Fibroblast of skin of right biceps (primary cell): ENCODE measurements around the gene SLC2A4RG.

Experiments
- DNase-seq: peaks from one replicate; pipeline ENCODE4 v3.0.0-alpha.2; 2013

The SLC2A4RG gene, protein sequence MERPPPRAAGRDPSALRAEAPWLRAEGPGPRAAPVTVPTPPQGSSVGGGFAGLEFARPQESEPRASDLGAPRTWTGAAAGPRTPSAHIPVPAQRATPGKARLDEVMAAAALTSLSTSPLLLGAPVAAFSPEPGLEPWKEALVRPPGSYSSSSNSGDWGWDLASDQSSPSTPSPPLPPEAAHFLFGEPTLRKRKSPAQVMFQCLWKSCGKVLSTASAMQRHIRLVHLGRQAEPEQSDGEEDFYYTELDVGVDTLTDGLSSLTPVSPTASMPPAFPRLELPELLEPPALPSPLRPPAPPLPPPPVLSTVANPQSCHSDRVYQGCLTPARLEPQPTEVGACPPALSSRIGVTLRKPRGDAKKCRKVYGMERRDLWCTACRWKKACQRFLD

DNA sequence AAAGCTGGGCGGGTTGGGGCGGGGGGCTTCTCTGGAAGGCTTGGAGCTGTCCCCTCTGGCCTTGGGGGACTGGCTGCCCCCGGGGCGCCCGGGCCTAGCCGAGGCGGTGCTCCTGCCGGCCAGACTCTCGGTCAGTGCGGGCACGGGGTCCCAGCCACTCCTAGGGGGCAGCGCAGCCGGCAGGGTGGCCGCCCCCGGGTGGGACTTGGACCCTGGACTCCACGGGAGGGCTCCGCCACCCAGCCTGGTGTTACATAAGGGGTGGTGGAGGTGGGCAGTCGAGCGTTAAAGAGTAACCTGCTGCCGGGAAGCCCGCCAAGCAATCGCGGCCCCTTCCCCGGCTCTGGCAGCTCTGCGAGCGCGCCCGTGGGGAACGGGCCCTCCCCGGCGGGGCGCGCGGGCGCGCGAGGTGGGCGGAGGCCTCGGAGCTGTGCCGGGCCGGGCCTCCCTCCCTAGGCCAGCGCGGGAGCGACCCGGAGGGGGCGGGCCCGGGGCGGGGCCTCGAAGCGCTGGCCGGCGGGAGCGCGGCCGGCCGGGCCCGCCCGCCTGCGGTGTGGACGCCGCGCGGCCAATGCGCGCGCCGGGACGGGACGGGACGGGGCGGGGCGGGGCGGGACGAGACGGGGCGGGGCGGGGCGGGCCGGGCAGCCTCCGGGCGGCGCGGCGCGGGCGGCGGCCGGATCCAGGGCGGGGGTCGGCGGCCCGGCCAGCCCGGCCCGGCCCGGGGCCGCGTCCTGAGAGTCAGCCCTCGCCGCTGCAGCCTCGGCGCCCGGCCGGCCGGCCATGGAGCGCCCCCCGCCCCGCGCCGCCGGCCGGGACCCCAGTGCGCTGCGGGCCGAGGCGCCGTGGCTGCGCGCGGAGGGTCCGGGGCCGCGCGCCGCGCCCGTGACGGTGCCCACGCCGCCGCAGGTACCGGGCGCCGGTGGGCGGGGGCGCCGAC lies at the start of gene SLC2A4RG:
Gene SLC2A4RG (plus strand): TSS at position 647 of the 940 bp plus-strand sequence. CDS start 137 bp downstream, at position 784.
- DNase-seq, result peak; percentile 78

DNA sequence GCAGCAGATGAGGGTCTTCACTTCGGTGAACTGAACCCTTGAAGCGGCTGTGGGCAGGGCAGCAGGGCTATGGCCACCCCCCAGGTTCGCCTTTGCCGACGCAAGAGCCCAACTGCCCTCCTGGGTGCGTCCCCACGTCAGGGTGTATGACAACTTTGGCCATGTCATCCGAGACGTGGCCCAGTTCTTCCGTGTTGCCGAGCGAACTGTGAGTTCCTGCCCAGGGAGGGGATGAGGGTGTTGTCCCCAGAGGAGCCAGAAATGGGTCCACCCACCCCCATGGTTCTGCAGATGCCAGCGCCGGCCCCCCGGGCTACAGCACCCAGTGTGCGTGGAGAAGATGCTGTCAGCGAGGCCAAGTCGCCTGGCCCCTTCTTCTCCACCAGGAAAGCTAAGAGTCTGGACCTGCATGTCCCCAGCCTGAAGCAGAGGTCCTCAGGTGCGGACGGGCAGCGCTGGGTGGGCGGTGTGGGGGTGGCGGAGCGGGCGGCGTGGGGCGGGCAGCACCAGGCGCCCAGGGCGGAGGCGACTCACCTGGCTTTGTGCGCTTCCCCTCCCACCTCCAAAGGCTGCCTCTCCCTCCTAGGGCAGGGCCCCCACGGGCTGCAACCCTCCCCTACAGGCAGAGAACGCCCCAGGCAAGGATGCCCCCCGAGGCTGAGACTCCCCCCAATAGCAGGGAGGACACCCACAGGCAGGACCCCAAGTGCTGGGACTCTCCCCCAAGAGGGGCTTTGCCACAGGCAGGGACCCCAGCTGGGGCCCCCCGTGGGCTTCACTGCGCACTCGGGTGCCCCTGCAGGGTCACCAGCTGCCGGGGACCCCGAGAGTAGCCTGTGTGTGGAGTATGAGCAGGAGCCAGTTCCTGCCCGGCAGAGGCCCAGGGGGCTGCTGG lies 49.3 kb upstream of the SLC2A4RG start:
- DNase-seq, result no peak

DNA sequence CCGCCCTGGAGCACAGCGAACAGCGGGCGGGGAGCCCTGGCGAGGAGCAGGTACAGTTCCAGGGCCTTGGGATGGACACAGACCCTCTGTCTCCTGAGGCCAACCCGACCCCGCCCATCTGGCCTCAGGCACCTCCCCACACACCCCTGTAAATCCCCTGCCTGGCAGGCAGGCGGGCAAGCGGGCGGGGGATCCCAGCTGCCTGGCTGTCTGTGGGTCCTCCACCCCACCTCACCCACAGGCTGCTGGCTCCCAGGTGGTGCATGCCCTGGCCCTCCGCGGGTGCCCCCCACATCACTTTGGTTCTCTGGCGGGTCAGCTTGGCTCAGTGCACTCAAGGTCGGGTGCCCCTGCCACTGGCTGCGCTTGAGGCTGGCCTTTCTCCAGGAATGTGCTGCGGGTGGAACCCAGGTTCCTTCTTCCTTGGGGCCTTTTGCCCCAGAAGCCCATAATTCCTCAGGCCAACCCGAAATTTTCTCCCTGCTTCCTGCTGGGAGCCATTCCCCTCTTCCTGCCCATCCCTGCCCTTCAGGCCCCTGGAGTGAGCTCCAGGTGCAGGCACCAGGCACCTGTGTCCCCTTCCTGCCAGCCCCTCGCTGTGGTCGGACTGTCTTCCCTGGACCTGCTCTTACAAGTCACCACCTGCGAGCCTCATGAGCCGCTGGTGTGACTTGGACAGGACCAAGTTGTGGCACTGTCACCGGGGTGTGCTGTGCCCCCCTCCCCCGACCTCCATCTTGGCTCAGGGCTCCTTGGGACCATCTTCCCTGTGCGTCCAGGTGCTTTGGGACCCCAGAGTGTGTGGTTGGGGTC lies 48.5 kb upstream of the SLC2A4RG start:
- DNase-seq, result no peak

DNA sequence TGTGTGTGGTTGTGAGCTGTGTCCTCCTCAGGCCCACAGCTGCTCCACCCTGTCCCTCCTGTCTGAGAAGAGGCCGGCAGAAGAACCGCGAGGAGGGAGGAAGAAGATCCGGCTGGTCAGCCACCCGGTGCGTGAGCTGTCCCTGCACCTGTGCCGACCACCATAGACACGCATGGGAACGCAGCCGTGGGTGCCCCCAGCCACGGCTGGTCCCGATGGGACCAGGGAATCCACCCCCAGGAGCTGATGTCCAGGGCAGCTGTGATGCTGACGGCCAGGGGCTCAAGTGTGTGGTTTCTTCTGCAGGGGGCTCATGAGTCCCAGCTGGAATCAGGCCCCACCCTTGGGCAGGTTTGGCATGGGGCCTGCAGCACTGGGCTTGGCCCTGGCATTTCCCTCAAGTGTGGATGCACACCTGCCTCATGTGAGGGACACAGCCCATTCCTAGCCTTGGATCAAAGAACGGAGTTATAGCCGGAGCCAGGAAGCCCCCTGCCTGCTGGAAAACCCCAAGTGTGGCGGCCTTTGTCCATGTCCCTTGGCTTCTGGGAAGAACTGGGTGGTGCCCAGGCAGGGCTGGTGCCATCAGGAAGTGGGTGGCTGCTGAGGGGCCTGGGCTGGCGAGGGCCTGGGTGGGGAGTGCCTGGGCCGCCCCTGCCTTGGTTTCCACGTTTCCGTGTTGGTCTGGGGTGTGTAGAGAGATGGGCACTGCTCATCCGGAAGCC lies 47.7 kb upstream of the SLC2A4RG start:
- DNase-seq, result no peak

DNA sequence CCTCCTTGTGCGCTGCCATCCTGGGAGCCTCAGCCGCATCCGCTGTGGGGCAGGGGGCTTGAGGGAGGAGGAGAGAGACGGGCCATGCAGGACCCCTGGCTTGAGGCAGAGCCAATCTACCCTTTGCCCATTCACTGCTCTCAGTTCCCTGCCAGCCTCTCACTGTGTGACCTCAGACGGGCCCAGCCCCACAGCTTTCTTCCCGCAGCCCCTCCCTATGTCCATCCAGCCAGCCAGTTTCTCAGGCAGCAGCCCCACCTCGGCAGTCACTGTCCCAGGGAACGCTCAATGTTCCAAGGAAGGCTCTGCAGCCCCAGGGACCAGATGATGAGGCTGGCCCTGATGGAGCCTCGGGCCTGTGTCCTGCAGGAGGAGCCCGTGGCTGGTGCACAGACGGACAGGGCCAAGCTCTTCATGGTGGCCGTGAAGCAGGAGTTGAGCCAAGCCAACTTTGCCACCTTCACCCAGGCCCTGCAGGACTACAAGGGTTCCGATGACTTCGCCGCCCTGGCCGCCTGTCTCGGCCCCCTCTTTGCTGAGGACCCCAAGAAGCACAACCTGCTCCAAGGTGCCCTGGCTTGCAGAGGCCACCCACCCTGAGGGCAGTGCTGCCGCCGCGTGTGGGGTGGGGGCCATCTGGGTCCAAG lies 47.0 kb upstream of the SLC2A4RG start:
- no peak for DNase-seq

DNA sequence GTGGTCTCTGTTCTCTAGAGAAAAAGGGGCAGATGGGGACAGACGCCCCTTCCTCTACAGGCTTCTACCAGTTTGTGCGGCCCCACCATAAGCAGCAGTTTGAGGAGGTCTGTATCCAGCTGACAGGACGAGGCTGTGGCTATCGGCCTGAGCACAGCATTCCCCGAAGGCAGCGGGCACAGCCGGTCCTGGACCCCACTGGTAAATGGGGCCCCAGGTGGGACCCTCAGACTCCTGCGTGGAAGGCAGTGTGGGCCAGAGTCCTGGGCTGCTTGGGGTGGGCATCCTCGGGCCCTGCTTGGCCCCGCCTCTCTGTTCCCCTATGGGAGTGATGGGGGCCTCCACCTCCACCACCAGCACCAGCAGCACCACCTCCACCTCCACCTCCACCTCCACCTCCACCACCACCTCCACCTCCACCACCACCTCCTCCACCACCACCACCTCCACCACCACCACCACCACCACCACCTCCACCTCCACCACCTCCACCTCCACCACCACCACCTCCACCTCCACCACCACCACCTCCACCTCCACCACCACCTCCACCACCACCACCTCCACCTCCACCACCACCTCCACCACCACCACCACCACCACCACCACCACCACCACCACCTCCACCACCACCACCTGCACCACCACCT lies 46.4 kb upstream of the SLC2A4RG start:
- no peak for DNase-seq

DNA sequence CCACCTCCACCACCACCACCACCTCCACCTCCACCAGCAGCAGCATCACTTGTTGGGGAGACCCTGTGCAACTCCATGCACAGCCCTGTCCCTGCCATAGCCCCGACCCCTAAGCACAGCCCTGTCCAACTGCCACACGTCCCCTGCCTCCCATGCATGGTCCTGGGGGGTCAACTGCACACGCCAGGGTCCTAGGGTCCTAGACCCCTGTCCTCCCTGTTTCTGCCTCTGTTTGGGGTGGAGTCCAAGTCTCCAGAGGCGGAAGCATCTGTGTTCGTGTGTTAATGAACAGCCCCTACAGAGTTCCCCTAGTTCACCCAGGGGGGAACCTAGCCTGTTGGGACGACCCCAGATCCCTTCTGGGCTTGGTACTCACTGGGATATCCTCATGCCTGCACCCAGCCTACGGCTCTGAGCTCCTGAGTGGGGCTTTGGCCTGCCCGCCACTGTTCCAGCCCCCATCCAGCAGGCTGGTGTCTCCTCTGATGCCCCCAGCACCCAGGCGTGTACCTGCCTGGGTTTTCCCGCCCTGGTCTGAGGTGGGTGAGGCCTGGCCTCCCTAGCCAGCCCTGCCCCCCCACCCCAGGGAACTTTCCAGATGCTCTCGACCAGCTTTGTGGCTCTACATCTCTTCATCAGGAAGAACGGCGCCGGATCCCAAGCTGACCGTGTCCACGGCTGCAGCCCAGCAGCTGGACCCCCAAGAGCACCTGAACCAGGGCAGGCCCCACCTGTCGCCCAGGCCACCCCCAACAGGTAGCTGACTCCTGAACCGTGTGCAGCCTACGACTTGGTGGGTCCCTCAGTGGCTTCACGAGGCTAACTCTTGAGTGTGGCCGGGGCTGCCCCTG lies 45.6 kb upstream of the SLC2A4RG start:
- DNase-seq, result no peak

DNA sequence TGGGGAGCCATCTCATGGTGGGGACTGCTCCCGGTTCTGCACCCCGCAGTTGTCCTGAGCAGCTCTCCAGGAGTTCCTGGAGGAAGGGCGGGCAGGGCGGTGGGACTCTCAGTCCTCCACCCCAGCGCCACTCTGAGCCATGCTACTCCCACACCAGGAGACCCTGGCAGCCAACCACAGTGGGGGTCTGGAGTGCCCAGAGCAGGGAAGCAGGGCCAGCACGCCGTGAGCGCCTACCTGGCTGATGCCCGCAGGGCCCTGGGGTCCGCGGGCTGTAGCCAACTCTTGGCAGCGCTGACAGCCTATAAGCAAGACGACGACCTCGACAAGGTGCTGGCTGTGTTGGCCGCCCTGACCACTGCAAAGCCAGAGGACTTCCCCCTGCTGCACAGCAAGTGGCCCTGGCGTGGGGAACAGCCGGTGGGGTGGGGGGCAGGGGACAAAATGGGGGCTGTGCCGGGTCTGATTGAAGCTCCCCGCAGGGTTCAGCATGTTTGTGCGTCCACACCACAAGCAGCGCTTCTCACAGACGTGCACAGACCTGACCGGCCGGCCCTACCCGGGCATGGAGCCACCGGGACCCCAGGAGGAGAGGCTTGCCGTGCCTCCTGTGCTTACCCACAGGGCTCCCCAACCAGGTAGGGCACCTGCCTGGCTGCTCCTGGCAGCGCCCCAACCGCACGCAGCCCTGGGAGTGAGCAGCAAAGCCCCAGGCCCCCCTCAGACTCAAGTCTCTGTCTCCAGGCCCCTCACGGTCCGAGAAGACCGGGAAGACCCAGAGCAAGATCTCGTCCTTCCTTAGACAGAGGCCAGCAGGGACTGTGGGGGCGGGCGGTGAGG lies 44.8 kb upstream of the SLC2A4RG start:
- DNase-seq, result no peak

DNA sequence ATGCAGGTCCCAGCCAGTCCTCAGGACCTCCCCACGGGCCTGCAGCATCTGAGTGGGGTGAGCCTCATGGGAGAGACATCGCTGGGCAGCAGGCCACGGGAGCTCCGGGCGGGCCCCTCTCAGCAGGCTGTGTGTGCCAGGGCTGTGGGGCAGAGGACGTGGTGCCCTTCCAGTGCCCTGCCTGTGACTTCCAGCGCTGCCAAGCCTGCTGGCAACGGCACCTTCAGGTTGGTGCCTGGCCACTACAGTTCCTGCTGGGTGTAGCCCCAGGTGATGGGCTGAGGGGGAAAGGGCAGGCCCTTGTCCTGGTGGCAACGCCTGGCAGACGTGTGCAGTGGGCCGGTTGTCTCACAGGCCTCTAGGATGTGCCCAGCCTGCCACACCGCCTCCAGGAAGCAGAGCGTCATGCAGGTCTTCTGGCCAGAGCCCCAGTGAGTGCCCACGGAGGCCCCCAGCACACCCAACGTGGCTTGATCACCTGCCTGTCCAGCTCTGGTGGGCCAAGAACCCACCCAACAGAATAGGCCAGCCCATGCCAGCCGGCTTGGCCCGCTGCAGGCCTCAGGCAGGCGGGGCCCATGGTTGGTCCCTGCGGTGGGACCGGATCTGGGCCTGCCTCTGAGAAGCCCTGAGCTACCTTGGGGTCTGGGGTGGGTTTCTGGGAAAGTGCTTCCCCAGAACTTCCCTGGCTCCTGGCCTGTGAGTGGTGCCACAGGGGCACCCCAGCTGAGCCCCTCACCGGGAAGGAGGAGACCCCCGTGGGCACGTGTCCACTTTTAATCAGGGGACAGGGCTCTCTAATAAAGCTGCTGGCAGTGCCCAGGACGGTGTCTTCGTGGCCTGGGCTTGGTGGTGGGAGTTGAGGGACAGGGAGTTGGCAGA lies 43.9 kb upstream of the SLC2A4RG start:
- DNase-seq, result no peak

DNA sequence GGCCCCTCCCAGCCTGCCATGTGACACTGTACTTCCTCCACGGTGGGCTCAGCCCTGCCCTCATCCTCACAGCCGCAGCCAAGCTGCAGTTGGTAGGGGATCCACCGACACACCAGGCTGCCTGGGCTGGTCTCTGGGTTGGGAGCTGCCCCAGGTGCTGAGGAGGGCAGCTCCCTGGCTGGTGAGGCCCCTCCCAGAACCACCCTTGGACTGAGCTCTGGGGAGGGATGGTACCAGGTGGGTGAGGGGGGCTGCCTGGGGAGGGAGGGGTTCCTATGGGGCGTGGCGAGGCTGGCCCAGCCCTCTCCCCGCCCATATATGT lies 43.3 kb upstream of the SLC2A4RG start:
- DNase-seq, result peak; percentile 39

DNA sequence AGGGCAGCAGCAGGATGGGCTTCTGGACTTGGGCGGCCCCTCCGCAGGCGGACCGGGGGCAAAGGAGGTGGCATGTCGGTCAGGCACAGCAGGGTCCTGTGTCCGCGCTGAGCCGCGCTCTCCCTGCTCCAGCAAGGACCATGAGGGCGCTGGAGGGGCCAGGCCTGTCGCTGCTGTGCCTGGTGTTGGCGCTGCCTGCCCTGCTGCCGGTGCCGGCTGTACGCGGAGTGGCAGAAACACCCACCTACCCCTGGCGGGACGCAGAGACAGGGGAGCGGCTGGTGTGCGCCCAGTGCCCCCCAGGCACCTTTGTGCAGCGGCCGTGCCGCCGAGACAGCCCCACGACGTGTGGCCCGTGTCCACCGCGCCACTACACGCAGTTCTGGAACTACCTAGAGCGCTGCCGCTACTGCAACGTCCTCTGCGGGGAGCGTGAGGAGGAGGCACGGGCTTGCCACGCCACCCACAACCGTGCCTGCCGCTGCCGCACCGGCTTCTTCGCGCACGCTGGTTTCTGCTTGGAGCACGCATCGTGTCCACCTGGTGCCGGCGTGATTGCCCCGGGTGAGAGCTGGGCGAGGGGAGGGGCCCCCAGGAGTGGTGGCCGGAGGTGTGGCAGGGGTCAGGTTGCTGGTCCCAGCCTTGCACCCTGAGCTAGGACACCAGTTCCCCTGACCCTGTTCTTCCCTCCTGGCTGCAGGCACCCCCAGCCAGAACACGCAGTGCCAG lies 42.8 kb upstream of the SLC2A4RG start, which contains the start of gene TNFRSF6B:
Gene TNFRSF6B (plus strand): TSS at position 25 of the 729 bp plus-strand sequence. CDS start 116 bp downstream, at position 141.
- no peak for DNase-seq

DNA sequence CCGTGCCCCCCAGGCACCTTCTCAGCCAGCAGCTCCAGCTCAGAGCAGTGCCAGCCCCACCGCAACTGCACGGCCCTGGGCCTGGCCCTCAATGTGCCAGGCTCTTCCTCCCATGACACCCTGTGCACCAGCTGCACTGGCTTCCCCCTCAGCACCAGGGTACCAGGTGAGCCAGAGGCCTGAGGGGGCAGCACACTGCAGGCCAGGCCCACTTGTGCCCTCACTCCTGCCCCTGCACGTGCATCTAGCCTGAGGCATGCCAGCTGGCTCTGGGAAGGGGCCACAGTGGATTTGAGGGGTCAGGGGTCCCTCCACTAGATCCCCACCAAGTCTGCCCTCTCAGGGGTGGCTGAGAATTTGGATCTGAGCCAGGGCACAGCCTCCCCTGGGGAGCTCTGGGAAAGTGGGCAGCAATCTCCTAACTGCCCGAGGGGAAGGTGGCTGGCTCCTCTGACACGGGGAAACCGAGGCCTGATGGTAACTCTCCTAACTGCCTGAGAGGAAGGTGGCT lies 42.2 kb upstream of the SLC2A4RG start:
- no peak for DNase-seq

DNA sequence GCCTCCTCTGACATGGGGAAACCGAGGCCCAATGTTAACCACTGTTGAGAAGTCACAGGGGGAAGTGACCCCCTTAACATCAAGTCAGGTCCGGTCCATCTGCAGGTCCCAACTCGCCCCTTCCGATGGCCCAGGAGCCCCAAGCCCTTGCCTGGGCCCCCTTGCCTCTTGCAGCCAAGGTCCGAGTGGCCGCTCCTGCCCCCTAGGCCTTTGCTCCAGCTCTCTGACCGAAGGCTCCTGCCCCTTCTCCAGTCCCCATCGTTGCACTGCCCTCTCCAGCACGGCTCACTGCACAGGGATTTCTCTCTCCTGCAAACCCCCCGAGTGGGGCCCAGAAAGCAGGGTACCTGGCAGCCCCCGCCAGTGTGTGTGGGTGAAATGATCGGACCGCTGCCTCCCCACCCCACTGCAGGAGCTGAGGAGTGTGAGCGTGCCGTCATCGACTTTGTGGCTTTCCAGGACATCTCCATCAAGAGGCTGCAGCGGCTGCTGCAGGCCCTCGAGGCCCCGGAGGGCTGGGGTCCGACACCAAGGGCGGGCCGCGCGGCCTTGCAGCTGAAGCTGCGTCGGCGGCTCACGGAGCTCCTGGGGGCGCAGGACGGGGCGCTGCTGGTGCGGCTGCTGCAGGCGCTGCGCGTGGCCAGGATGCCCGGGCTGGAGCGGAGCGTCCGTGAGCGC lies 41.6 kb upstream of the SLC2A4RG start:
- no peak for DNase-seq

DNA sequence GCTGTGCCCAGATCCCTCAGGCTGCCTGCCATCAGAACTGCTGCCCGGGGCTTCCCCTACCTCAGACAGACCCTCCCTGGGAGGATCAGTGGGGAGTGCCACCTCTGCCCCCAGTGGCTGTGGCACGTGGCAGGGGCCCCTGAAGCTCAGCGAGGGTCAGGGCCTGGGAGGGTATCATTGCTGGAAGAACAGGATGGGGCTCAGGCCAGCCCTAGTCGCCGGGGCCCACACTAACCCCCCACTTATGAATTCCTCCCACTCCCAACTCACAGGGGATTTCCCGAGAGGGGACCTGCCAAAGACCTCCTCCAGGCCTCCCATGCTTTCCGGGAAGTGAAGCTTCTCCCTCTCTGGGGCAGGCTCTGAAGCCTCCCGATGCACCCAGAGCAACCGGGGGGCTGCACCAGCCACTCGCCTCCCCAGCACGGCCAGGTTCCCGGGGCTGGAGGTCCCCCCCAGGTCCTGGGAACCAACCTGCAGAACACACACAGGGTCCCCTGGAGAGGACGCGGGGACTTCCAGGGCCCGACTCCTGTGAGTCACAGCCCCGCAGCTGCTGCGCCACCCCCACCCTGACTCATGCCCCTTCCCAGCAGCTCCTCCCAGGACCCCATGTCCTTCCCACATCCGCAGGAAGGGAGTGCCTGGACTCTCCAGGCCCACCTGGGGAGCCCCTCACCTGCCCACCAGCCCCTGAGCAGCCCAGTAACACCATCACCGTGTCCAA lies 40.7 kb upstream of the SLC2A4RG start:
- DNase-seq, result peak; percentile 92
